PFSK-1 (cell line): ENCODE data around the gene RFX2.

Experiments
- FOXP2 ChIP-seq: optimal IDR thresholded peaks from 2 replicates; pipeline ENCODE3; 2011; ENCODE audit warnings: borderline replicate concordance, control low read depth, inconsistent platforms; ENCODE audit not compliant: insufficient read depth; ENCODE audit errors: extremely low read length, extremely low read depth
- POLR2AphosphoS5 ChIP-seq: IDR thresholded peaks from 2 replicates; pipeline ENCODE4 v1.6.1; 2012; ENCODE audit warnings: low read depth, mild to moderate bottlenecking, control low read depth, low read length, moderate library complexity
- REST ChIP-seq, 2 experiments: IDR thresholded peaks; 2 replicates each; pipeline versions ENCODE4 v1.6.1 to v1.8.0; 2011 to 2012; ENCODE audit warnings: low read depth in 2 of 2, low read length in 2 of 2, control low read depth in 1 of 2, inconsistent platforms in 1 of 2, mild to moderate bottlenecking in 1 of 2, moderate library complexity in 1 of 2; ENCODE audit not compliant: insufficient read depth in 1 of 2
- SIN3A ChIP-seq: IDR thresholded peaks from 2 replicates; pipeline ENCODE4 v1.6.1; 2012; ENCODE audit warnings: mild to moderate bottlenecking, low read length, moderate library complexity, borderline replicate concordance; ENCODE audit not compliant: insufficient read depth
- TAF1 ChIP-seq: IDR thresholded peaks from 2 replicates; pipeline ENCODE4 v1.6.1; 2012; ENCODE audit warnings: low read length, control low read depth, borderline replicate concordance; ENCODE audit not compliant: insufficient read depth

Gene RFX2

GRCh38 chr19:6087074-6087571 is 23.2 kb downstream of the RFX2 start:
- no peak for TF ChIP-seq FOXP2
- TF ChIP-seq TAF1 = no peak
- TF ChIP-seq POLR2AphosphoS5 = no peak
- TF ChIP-seq SIN3A = no peak
- no peak for TF ChIP-seq REST (IDR thresholded peaks at IDR 0.05; ENCODE audit: insufficient read depth in 1 of 2, low read depth in 2 of 2, low read length in 2 of 2)

GRCh38 chr19:6086068-6086788 is 24.1 kb downstream of the RFX2 start:
- TF ChIP-seq POLR2AphosphoS5 = no peak
- TF ChIP-seq SIN3A = no peak
- no peak for TF ChIP-seq FOXP2
- TF ChIP-seq TAF1 = no peak

- no peak for TF ChIP-seq FOXP2
- no peak for TF ChIP-seq TAF1
- no peak for TF ChIP-seq POLR2AphosphoS5
- no peak for TF ChIP-seq SIN3A
Measured at GRCh38 chr19:6084821-6085220, 25.5 kb downstream of the RFX2 start.

- TF ChIP-seq REST (IDR thresholded peaks at IDR 0.05; ENCODE audit: insufficient read depth in 1 of 2, low read depth in 2 of 2, low read length in 2 of 2) = no peak
- no peak for TF ChIP-seq TAF1
- TF ChIP-seq FOXP2 = no peak
Measured at GRCh38 chr19:6079107-6079506, 31.2 kb downstream of the RFX2 start.

GRCh38 chr19:6078068-6078467 is 32.2 kb downstream of the RFX2 start:
- no peak for TF ChIP-seq TAF1
- TF ChIP-seq POLR2AphosphoS5 = no peak
- no peak for TF ChIP-seq SIN3A

- TF ChIP-seq POLR2AphosphoS5 (no peak), REST (IDR thresholded peaks at IDR 0.05; ENCODE audit: insufficient read depth in 1 of 2, low read depth in 2 of 2, low read length in 2 of 2) (no peak), TAF1 (no peak), SIN3A (no peak), FOXP2 (no peak)
Measured at GRCh38 chr19:6076675-6077463, 33.4 kb downstream of the RFX2 start.
